HG02938 (cell line): ENCODE results near the gene RPS6KA2.

Experiments
- ATAC-seq: cut with Tn5 transposase; IDR thresholded peaks from one replicate; pipeline ENCODE4 v1.9.1; 2021; ENCODE audit warnings: mild to moderate bottlenecking, moderate library complexity; ENCODE audit not compliant: unreplicated experiment

RPS6KA2 gene

GRCh38 chr6:166656230-166657151, 29.4 kb upstream of the RPS6KA2 start:
- no peak for ATAC-seq

GRCh38 chr6:166655713-166656229, 28.7 kb upstream of the RPS6KA2 start:
- no peak for ATAC-seq

- ATAC-seq = no peak
Measured at GRCh38 chr6:166655251-166655650, 28.2 kb upstream of the RPS6KA2 start.

GRCh38 chr6:166654573-166654972, 27.5 kb upstream of the RPS6KA2 start:
- ATAC-seq = no peak

- no peak for ATAC-seq
Measured at GRCh38 chr6:166653639-166653941, 26.5 kb upstream of the RPS6KA2 start.

- ATAC-seq = no peak
Measured at GRCh38 chr6:166650824-166651807, 24.1 kb upstream of the RPS6KA2 start.

GRCh38 chr6:166650047-166650446, 23.0 kb upstream of the RPS6KA2 start:
- no peak for ATAC-seq

GRCh38 chr6:166648846-166649245, 21.8 kb upstream of the RPS6KA2 start:
- no peak for ATAC-seq

GRCh38 chr6:166647896-166648295, 20.8 kb upstream of the RPS6KA2 start:
- ATAC-seq = no peak

- no peak for ATAC-seq
Measured at GRCh38 chr6:166646716-166647115, 19.7 kb upstream of the RPS6KA2 start.

GRCh38 chr6:166645896-166646295, 18.8 kb upstream of the RPS6KA2 start:
- no peak for ATAC-seq

GRCh38 chr6:166644681-166645080, 17.6 kb upstream of the RPS6KA2 start:
- ATAC-seq = no peak

- ATAC-seq = no peak
Measured at GRCh38 chr6:166643891-166644590, 17.0 kb upstream of the RPS6KA2 start.

GRCh38 chr6:166642646-166643045, 15.6 kb upstream of the RPS6KA2 start:
- no peak for ATAC-seq

GRCh38 chr6:166640342-166641043, 13.4 kb upstream of the RPS6KA2 start:
- no peak for ATAC-seq

GRCh38 chr6:166639921-166640320, 12.9 kb upstream of the RPS6KA2 start:
- no peak for ATAC-seq

GRCh38 chr6:166638573-166638964, 11.5 kb upstream of the RPS6KA2 start:
- ATAC-seq = no peak

GRCh38 chr6:166637812-166638572, 10.9 kb upstream of the RPS6KA2 start:
- no peak for ATAC-seq

GRCh38 chr6:166636934-166637333, 9.9 kb upstream of the RPS6KA2 start:
- ATAC-seq = no peak
